ENCODE data around the gene IGLON5. TPM values are rescaled to one million over a fixed set of nuclear protein-coding genes. Genes with fewer than 3 reads are reported as not detected.
A peak's percentile ranks its signal among the peaks of the same experiment; 100 is the strongest.

IGLON5 gene
- total RNA-seq, 1 experiment from 2014 or later, result not detected

DNA sequence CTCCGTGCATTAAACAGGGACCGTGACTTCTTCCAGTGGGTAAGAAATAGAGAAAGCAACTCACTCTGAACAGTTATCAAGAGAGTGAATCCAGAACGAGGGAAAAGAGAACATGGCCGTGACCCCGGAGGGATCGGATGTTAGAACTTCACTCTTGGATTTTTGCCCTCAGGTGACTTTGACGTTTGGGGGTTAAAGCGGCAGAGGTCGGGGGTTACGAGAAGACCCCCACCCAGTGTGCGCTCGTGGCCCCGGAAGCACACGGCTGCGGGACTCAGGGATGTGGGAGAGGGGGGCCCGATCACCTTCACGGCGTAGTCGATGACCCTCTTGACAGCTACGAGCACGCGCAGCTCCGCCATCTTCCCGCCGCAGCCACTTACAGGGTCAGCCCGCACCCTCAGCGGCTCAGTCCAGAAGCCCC, 54.5 kb downstream of the IGLON5 start, which contains the start of gene ETFB:
Gene ETFB (minus strand): TSS at position 424 of the 424 bp plus-strand sequence. CDS start 62 bp downstream, at position 362.
- H3K36me3 Mint-ChIP-seq (ENCODE audit: insufficient read depth, unreplicated experiment), result peaks cover 37% of the 10 kb centered on the region

GRCh38 chr19:51366389-51367254, 55.2 kb downstream of the IGLON5 start:
- Histone ChIP-seq H3K36me3 (ENCODE audit: control insufficient read depth, insufficient read depth, low read length) (0 out of 2 replicates have a peak, but pooled peaks cover 1% of the 10 kb centered on the region), H3K4me3 (ENCODE audit: low read depth, low read length) (peak overlapping the region; percentile 77), H3K4me1 (peaks cover 43% of the 10 kb centered on the region), H3K27me3 (replicated peaks; ENCODE audit: control insufficient read depth, insufficient read depth, low read length) (no peaks in the 10 kb centered on the region), H3K9me3 (no peaks in the 10 kb centered on the region)
- intact Hi-C loops (cut with micrococcal nuclease; ENCODE audit: unreplicated experiment), result loop anchor here (1.0 to 2.0 kb wide), 4 partner anchors 12 to 28 kb away; no protein-coding TSS in a partner anchor
- Mint-ChIP-seq H3K27me3 (ENCODE audit: insufficient read depth, unreplicated experiment) (no peaks in the 10 kb centered on the region), H3K36me3 (ENCODE audit: insufficient read depth, unreplicated experiment) (peaks cover 36% of the 10 kb centered on the region), H3K9me3 (ENCODE audit: unreplicated experiment) (no peaks in the 10 kb centered on the region), H3K27ac (ENCODE audit: unreplicated experiment) (peak overlapping the region; percentile 100), H3K4me1 (ENCODE audit: low read depth, unreplicated experiment) (peaks cover 30% of the 10 kb centered on the region), H3K4me3 (ENCODE audit: unreplicated experiment) (peak overlapping the region; percentile 94)
- CTCF ChIA-PET, result interaction anchor here (1.5 to 1.6 kb wide), 3 partner anchors 27 to 41 kb away, joined by 4 to 30 read pairs (median 24); no protein-coding TSS in a partner anchor
- BruUV-seq (replicated peaks), result TSS peak; percentile 38
- POLR2A ChIA-PET, result interaction anchor here (1.5 to 1.7 kb wide), 6 partner anchors 12 to 50 kb away, joined by 3 to 67 read pairs (median 30); no protein-coding TSS in a partner anchor
- peak; percentile 98 to 100 for DNase-seq
- no peak for TF ChIP-seq CTCF (IDR thresholded peaks at IDR 0.05; ENCODE audit: insufficient read depth in 1 of 2, low read depth in 1 of 2, low read length in 1 of 2, severe bottlenecking in 1 of 2, unreplicated experiment in 1 of 2)

More for the DNA sequence above, 54.5 kb downstream of the IGLON5 start, which contains the start of gene ETFB:
- Mint-ChIP-seq H3K4me3 (ENCODE audit: unreplicated experiment) (peak within 1 kb of the TSS; percentile 94), H3K27ac (ENCODE audit: unreplicated experiment) (peak within 1 kb of the TSS; percentile 100), H3K27me3 (ENCODE audit: insufficient read depth, unreplicated experiment) (no peaks in the 10 kb centered on the region), H3K9me3 (ENCODE audit: unreplicated experiment) (no peaks in the 10 kb centered on the region), H3K4me1 (ENCODE audit: low read depth, unreplicated experiment) (peaks cover 33% of the 10 kb centered on the region)
- H3K9me3 ChIP-seq, result no peaks in the 10 kb centered on the region
- 0 out of 2 replicates have a peak, but pooled peaks cover 1% of the 10 kb centered on the region for H3K36me3 ChIP-seq (ENCODE audit: control insufficient read depth, insufficient read depth, low read length)
- intact Hi-C loops (cut with micrococcal nuclease; ENCODE audit: unreplicated experiment), result loop anchor here (2.0 kb wide), 1 partner anchor 15 kb away; no protein-coding TSS in a partner anchor
- peaks cover 47% of the 10 kb centered on the region for H3K4me1 ChIP-seq
- TF ChIP-seq CTCF (IDR thresholded peaks at IDR 0.05; ENCODE audit: insufficient read depth in 1 of 2, low read depth in 1 of 2, low read length in 1 of 2, severe bottlenecking in 1 of 2, unreplicated experiment in 1 of 2), result no peak
- no peaks in the 10 kb centered on the region for H3K27me3 ChIP-seq (replicated peaks; ENCODE audit: control insufficient read depth, insufficient read depth, low read length)
- CTCF ChIA-PET, result interaction anchor here (0.5 to 1.6 kb wide), 3 partner anchors 11 to 291 kb away, joined by 4 to 24 read pairs (median 11); no protein-coding TSS in a partner anchor
- DNase-seq, result no peak
- H3K4me3 ChIP-seq (ENCODE audit: low read depth, low read length), result peak within 1 kb of the TSS; percentile 77
- TSS peak; percentile 81 for BruUV-seq (replicated peaks)
- POLR2A ChIA-PET, result interaction anchor here (0.5 to 1.7 kb wide), 7 partner anchors 8 to 229 kb away, joined by 3 to 52 read pairs (median 11); partner anchors contain the start of gene VSIG10L

DNA sequence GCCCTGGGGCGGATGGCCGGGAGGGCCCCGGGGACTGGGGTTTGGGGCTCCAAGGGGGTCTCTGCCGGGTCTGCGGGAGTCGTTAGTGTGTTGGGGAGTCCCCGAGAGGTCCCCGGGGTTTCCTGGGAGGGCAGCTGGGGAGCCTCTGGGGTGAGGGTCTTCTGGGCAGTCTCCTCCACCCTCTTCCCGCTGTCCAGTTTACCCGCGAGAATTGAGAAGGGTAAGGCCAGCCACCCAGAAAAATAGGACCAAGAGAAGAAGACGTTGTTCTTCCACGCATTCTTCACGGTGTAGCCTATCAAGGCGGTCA, 55.8 kb downstream of the IGLON5 start:
- H3K4me1 ChIP-seq, result peaks cover 37% of the 10 kb centered on the region

More for the DNA sequence above, 55.8 kb downstream of the IGLON5 start:
- no peaks in the 10 kb centered on the region for H3K27me3 ChIP-seq (replicated peaks; ENCODE audit: control insufficient read depth, insufficient read depth, low read length)
- H3K9me3 ChIP-seq, result no peaks in the 10 kb centered on the region
- intact Hi-C loops (cut with micrococcal nuclease; ENCODE audit: unreplicated experiment), result loop anchor here (1.0 to 2.0 kb wide), 4 partner anchors 13 to 28 kb away; no protein-coding TSS in a partner anchor
- peaks cover 36% of the 10 kb centered on the region for H3K36me3 Mint-ChIP-seq (ENCODE audit: insufficient read depth, unreplicated experiment)
- no peak for DNase-seq
- ChIA-PET CTCF (interaction anchor here (0.6 to 1.5 kb wide), 5 partner anchors 12 to 336 kb away, joined by 4 to 30 read pairs (median 4); no protein-coding TSS in a partner anchor), POLR2A (interaction anchor here (0.6 to 1.5 kb wide), 8 partner anchors 9 to 204 kb away, joined by 3 to 67 read pairs (median 8); partner anchors contain the start of genes VSIG10L and ZNF175)
- peak overlapping the region; percentile 77 for H3K4me3 ChIP-seq (ENCODE audit: low read depth, low read length)
- no peaks in the 10 kb centered on the region for H3K9me3 Mint-ChIP-seq (ENCODE audit: unreplicated experiment)
- H3K36me3 ChIP-seq (ENCODE audit: control insufficient read depth, insufficient read depth, low read length), result 0 out of 2 replicates have a peak, but pooled peaks cover 1% of the 10 kb centered on the region
- H3K4me1 Mint-ChIP-seq (ENCODE audit: low read depth, unreplicated experiment), result peaks cover 25% of the 10 kb centered on the region
- TF ChIP-seq CTCF (IDR thresholded peaks at IDR 0.05; ENCODE audit: insufficient read depth in 1 of 2, low read depth in 1 of 2, low read length in 1 of 2, severe bottlenecking in 1 of 2, unreplicated experiment in 1 of 2), result no peak
- H3K27ac Mint-ChIP-seq (ENCODE audit: unreplicated experiment), result peak overlapping the region; percentile 100
- no TSS peak for BruUV-seq (replicated peaks)
- no peaks in the 10 kb centered on the region for H3K27me3 Mint-ChIP-seq (ENCODE audit: insufficient read depth, unreplicated experiment)
- H3K4me3 Mint-ChIP-seq (ENCODE audit: unreplicated experiment), result peak overlapping the region; percentile 94

Measured in Caco-2 (cell line).